ENCODE data around the gene WDR33. TPM values are rescaled to one million over a fixed set of nuclear protein-coding genes. Genes with fewer than 3 reads are reported as not detected.
"Not testable (repeated sequence)": the region's sequence is repeated elsewhere in the genome, so short reads cannot be mapped to it uniquely, and the experiment has no call there.

WDR33 gene
- total RNA-seq, 2 experiments from 2014 or later: 58.7 to 69.0 TPM

- peaks cover 22% of the 10 kb centered on the region for H3K36me3 Mint-ChIP-seq (ENCODE audit: low read depth)
- peaks cover 3% of the 10 kb centered on the region for H3K27me3 Mint-ChIP-seq
- H3K4me1 Mint-ChIP-seq: peaks cover 32% of the 10 kb centered on the region
- H3K27ac Mint-ChIP-seq: peak overlapping the region; percentile 86
- H3K4me3 Mint-ChIP-seq: no peak overlapping the region
- DNase-seq: peak; percentile 76
- ChIA-PET POLR2A (interaction anchor here (0.7 kb wide), 1 partner anchor 70 kb away, joined by 3 read pairs; no protein-coding TSS in a partner anchor), CTCF (interaction anchor here (1.2 to 1.4 kb wide), 4 partner anchors 9 to 29 kb away, joined by 3 to 8 read pairs (median 4); no protein-coding TSS in a partner anchor)
- peaks cover 26% of the 10 kb centered on the region for H3K9me3 Mint-ChIP-seq
These were observed 18.9 kb upstream of the WDR33 start for GRCh38 chr2:127829845-127830246.

GRCh38 chr2:127826708-127827107, 15.7 kb upstream of the WDR33 start:
- H3K27ac Mint-ChIP-seq, H3K4me3 Mint-ChIP-seq, DNase-seq, POLR2A ChIA-PET, CTCF ChIA-PET: not testable (repeated sequence)
- H3K9me3 Mint-ChIP-seq: peaks cover 35% of the 10 kb centered on the region
- H3K36me3 Mint-ChIP-seq (ENCODE audit: low read depth): peaks cover 22% of the 10 kb centered on the region
- H3K27me3 Mint-ChIP-seq: peaks cover 10% of the 10 kb centered on the region
- H3K4me1 Mint-ChIP-seq: peaks cover 31% of the 10 kb centered on the region

- ChIA-PET POLR2A (no interaction called here), CTCF (no interaction called here)
- no peak overlapping the region for H3K4me3 Mint-ChIP-seq
- H3K27ac Mint-ChIP-seq: no peak overlapping the region
- peaks cover 22% of the 10 kb centered on the region for H3K36me3 Mint-ChIP-seq (ENCODE audit: low read depth)
- peaks cover 40% of the 10 kb centered on the region for H3K9me3 Mint-ChIP-seq
- H3K27me3 Mint-ChIP-seq: peaks cover 14% of the 10 kb centered on the region
- H3K4me1 Mint-ChIP-seq: peaks cover 29% of the 10 kb centered on the region
- DNase-seq: no peak
These were observed 15.1 kb upstream of the WDR33 start for GRCh38 chr2:127826047-127826446.

- Mint-ChIP-seq H3K4me1 (no peaks in the 10 kb centered on the region), H3K36me3 (ENCODE audit: low read depth) (peaks cover 2% of the 10 kb centered on the region), H3K27ac (no peak overlapping the region), H3K9me3 (peaks cover 33% of the 10 kb centered on the region), H3K4me3 (no peak overlapping the region), H3K27me3 (peaks cover 32% of the 10 kb centered on the region)
- ChIA-PET CTCF (interaction anchor here (0.7 to 1.6 kb wide), 3 partner anchors 8 to 371 kb away, joined by 3 to 7 read pairs (median 5); partner anchors contain the start of gene WDR33), POLR2A (no interaction called here)
- no peak for DNase-seq
These were observed 9.2 kb upstream of the WDR33 start for GRCh38 chr2:127820080-127820668.

GRCh38 chr2:127818794-127819425, 7.9 kb upstream of the WDR33 start:
- POLR2A ChIA-PET: no interaction called here

GRCh38 chr2:127818241-127818640, 7.3 kb upstream of the WDR33 start:
- H3K36me3 Mint-ChIP-seq (ENCODE audit: low read depth): peaks cover 2% of the 10 kb centered on the region
- DNase-seq: no peak
- no peaks in the 10 kb centered on the region for H3K4me1 Mint-ChIP-seq
- CTCF ChIA-PET: interaction anchor here (0.6 kb wide), 1 partner anchor 198 kb away, joined by 3 read pairs; no protein-coding TSS in a partner anchor
- no peak overlapping the region for H3K27ac Mint-ChIP-seq
- H3K4me3 Mint-ChIP-seq: no peak overlapping the region
- H3K27me3 Mint-ChIP-seq: peaks cover 32% of the 10 kb centered on the region
- H3K9me3 Mint-ChIP-seq: peaks cover 33% of the 10 kb centered on the region
- POLR2A ChIA-PET: no interaction called here

More at GRCh38 chr2:127818794-127819425, 7.9 kb upstream of the WDR33 start:
- Mint-ChIP-seq H3K27me3 (peaks cover 32% of the 10 kb centered on the region), H3K27ac (no peak overlapping the region), H3K4me1 (no peaks in the 10 kb centered on the region), H3K9me3 (peaks cover 33% of the 10 kb centered on the region), H3K36me3 (ENCODE audit: low read depth) (peaks cover 2% of the 10 kb centered on the region), H3K4me3 (no peak overlapping the region)
- CTCF ChIA-PET: no interaction called here
- DNase-seq: no peak

- ChIA-PET POLR2A (no interaction called here), CTCF (interaction anchor here (0.6 kb wide), 1 partner anchor 53 kb away, joined by 3 read pairs; no protein-coding TSS in a partner anchor)
- Mint-ChIP-seq H3K9me3 (peaks cover 7% of the 10 kb centered on the region), H3K27ac (no peak overlapping the region), H3K4me1 (peaks cover 21% of the 10 kb centered on the region), H3K36me3 (ENCODE audit: low read depth) (peaks cover 13% of the 10 kb centered on the region), H3K27me3 (peaks cover 21% of the 10 kb centered on the region), H3K4me3 (no peak overlapping the region)
- DNase-seq: no peak
These were observed 3.7 kb upstream of the WDR33 start for GRCh38 chr2:127814677-127815076.

- H3K27me3 Mint-ChIP-seq, POLR2A ChIA-PET, H3K4me3 Mint-ChIP-seq: not testable (repeated sequence)
These were observed 1.5 kb upstream of the WDR33 start for GRCh38 chr2:127812441-127812840.

GRCh38 chr2:127811397-127812321, 688 bp upstream of the WDR33 start:
- Mint-ChIP-seq H3K27me3 (peaks cover 3% of the 10 kb centered on the region), H3K4me1 (peaks cover 41% of the 10 kb centered on the region), H3K27ac (peak overlapping the region; percentile 98), H3K36me3 (ENCODE audit: low read depth) (peaks cover 17% of the 10 kb centered on the region), H3K9me3 (no peaks in the 10 kb centered on the region), H3K4me3 (peak overlapping the region; percentile 86)
- DNase-seq: no peak
- ChIA-PET CTCF (interaction anchor here (1.7 kb wide), 1 partner anchor 9 kb away, joined by 7 read pairs; no protein-coding TSS in a partner anchor), POLR2A (interaction anchor here (0.6 kb wide), 1 partner anchor 107 kb away, joined by 4 read pairs; no protein-coding TSS in a partner anchor)

More at GRCh38 chr2:127812441-127812840, 1.5 kb upstream of the WDR33 start:
- Mint-ChIP-seq H3K4me1 (peaks cover 36% of the 10 kb centered on the region), H3K27ac (peak overlapping the region; percentile 98), H3K36me3 (ENCODE audit: low read depth) (peaks cover 15% of the 10 kb centered on the region)
- CTCF ChIA-PET: interaction anchor here (0.7 kb wide), 2 partner anchors 130 to 411 kb away, joined by 3 to 4 read pairs; no protein-coding TSS in a partner anchor
- DNase-seq, H3K9me3 Mint-ChIP-seq: not testable (repeated sequence)

- peak overlapping the region; percentile 98 for H3K27ac Mint-ChIP-seq
- CTCF ChIA-PET: interaction anchor here (0.7 to 1.7 kb wide), 2 partner anchors 11 to 280 kb away, joined by 3 to 7 read pairs; no protein-coding TSS in a partner anchor
- POLR2A ChIA-PET: no interaction called here
- no peaks in the 10 kb centered on the region for H3K9me3 Mint-ChIP-seq
- peak overlapping the region; percentile 86 for H3K4me3 Mint-ChIP-seq
- H3K4me1 Mint-ChIP-seq: peaks cover 50% of the 10 kb centered on the region
- H3K36me3 Mint-ChIP-seq (ENCODE audit: low read depth): peaks cover 24% of the 10 kb centered on the region
- H3K27me3 Mint-ChIP-seq: no peaks in the 10 kb centered on the region
- no peak for DNase-seq
These were observed 784 bp downstream of the WDR33 start for GRCh38 chr2:127810156-127810618.

GRCh38 chr2:127807678-127808353, 3.2 kb downstream of the WDR33 start:
- no peaks in the 10 kb centered on the region for H3K9me3 Mint-ChIP-seq
- H3K36me3 Mint-ChIP-seq (ENCODE audit: low read depth): peaks cover 32% of the 10 kb centered on the region
- H3K4me1 Mint-ChIP-seq: peaks cover 57% of the 10 kb centered on the region
- POLR2A ChIA-PET: no interaction called here
- peak overlapping the region; percentile 54 for H3K4me3 Mint-ChIP-seq
- CTCF ChIA-PET: interaction anchor here (3.8 kb wide), 1 partner anchor 10 kb away, joined by 12 read pairs; no protein-coding TSS in a partner anchor
- no peak for DNase-seq
- no peaks in the 10 kb centered on the region for H3K27me3 Mint-ChIP-seq
- H3K27ac Mint-ChIP-seq: no peak overlapping the region

GRCh38 chr2:127806860-127807259, 4.1 kb downstream of the WDR33 start:
- Mint-ChIP-seq H3K4me1 (peaks cover 49% of the 10 kb centered on the region), H3K36me3 (ENCODE audit: low read depth) (peaks cover 32% of the 10 kb centered on the region)
- H3K27me3 Mint-ChIP-seq, DNase-seq, H3K4me3 Mint-ChIP-seq, H3K9me3 Mint-ChIP-seq, H3K27ac Mint-ChIP-seq, POLR2A ChIA-PET: not testable (repeated sequence)
- CTCF ChIA-PET: interaction anchor here (0.6 to 3.8 kb wide), 2 partner anchors 9 to 68 kb away, joined by 4 to 12 read pairs; no protein-coding TSS in a partner anchor
